ENCODE data around the gene SETD1A. TPM values are rescaled to one million over a fixed set of nuclear protein-coding genes. Genes with fewer than 3 reads are reported as not detected.

SETD1A gene
- total and polyA plus RNA-seq, 2 of the 8 experiments (the other 6 are each of a cell fraction or from before 2014, with no cell fraction given): 4.8 to 29.0 TPM

DNA sequence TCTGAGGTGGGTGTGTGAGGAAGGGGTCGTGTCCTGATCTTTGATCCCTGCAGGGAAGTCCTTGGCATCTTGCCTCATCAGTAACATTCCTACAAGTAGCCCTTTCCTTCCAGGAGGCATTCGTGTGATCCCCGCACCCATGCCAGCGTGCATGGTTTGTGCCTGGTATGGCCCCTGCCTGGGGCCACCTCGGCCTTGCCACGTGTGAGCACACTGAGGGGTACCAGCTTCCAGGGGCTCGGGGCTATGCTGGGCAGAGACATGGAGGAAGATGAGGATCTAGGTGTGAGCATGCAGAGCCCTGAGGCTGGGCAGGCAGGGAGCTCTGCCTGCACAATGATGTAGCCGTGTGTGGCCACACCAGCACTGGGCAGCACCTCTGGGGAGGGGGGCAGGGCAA, 33.5 kb downstream of the SETD1A start (continued):
- TF ChIP-seq, protein P1, sequence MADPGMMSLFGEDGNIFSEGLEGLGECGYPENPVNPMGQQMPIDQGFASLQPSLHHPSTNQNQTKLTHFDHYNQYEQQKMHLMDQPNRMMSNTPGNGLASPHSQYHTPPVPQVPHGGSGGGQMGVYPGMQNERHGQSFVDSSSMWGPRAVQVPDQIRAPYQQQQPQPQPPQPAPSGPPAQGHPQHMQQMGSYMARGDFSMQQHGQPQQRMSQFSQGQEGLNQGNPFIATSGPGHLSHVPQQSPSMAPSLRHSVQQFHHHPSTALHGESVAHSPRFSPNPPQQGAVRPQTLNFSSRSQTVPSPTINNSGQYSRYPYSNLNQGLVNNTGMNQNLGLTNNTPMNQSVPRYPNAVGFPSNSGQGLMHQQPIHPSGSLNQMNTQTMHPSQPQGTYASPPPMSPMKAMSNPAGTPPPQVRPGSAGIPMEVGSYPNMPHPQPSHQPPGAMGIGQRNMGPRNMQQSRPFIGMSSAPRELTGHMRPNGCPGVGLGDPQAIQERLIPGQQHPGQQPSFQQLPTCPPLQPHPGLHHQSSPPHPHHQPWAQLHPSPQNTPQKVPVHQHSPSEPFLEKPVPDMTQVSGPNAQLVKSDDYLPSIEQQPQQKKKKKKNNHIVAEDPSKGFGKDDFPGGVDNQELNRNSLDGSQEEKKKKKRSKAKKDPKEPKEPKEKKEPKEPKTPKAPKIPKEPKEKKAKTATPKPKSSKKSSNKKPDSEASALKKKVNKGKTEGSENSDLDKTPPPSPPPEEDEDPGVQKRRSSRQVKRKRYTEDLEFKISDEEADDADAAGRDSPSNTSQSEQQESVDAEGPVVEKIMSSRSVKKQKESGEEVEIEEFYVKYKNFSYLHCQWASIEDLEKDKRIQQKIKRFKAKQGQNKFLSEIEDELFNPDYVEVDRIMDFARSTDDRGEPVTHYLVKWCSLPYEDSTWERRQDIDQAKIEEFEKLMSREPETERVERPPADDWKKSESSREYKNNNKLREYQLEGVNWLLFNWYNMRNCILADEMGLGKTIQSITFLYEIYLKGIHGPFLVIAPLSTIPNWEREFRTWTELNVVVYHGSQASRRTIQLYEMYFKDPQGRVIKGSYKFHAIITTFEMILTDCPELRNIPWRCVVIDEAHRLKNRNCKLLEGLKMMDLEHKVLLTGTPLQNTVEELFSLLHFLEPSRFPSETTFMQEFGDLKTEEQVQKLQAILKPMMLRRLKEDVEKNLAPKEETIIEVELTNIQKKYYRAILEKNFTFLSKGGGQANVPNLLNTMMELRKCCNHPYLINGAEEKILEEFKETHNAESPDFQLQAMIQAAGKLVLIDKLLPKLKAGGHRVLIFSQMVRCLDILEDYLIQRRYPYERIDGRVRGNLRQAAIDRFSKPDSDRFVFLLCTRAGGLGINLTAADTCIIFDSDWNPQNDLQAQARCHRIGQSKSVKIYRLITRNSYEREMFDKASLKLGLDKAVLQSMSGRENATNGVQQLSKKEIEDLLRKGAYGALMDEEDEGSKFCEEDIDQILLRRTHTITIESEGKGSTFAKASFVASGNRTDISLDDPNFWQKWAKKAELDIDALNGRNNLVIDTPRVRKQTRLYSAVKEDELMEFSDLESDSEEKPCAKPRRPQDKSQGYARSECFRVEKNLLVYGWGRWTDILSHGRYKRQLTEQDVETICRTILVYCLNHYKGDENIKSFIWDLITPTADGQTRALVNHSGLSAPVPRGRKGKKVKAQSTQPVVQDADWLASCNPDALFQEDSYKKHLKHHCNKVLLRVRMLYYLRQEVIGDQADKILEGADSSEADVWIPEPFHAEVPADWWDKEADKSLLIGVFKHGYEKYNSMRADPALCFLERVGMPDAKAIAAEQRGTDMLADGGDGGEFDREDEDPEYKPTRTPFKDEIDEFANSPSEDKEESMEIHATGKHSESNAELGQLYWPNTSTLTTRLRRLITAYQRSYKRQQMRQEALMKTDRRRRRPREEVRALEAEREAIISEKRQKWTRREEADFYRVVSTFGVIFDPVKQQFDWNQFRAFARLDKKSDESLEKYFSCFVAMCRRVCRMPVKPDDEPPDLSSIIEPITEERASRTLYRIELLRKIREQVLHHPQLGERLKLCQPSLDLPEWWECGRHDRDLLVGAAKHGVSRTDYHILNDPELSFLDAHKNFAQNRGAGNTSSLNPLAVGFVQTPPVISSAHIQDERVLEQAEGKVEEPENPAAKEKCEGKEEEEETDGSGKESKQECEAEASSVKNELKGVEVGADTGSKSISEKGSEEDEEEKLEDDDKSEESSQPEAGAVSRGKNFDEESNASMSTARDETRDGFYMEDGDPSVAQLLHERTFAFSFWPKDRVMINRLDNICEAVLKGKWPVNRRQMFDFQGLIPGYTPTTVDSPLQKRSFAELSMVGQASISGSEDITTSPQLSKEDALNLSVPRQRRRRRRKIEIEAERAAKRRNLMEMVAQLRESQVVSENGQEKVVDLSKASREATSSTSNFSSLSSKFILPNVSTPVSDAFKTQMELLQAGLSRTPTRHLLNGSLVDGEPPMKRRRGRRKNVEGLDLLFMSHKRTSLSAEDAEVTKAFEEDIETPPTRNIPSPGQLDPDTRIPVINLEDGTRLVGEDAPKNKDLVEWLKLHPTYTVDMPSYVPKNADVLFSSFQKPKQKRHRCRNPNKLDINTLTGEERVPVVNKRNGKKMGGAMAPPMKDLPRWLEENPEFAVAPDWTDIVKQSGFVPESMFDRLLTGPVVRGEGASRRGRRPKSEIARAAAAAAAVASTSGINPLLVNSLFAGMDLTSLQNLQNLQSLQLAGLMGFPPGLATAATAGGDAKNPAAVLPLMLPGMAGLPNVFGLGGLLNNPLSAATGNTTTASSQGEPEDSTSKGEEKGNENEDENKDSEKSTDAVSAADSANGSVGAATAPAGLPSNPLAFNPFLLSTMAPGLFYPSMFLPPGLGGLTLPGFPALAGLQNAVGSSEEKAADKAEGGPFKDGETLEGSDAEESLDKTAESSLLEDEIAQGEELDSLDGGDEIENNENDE (IDR thresholded peaks at IDR 0.05; ENCODE audit: insufficient replicate concordance, low read length): no peak
- TF ChIP-seq SP2 (IDR thresholded peaks at IDR 0.05; ENCODE audit: low read length): no peak

Data from H1 (cell line).